ENCODE results near the gene HSPA12A.

DNA sequence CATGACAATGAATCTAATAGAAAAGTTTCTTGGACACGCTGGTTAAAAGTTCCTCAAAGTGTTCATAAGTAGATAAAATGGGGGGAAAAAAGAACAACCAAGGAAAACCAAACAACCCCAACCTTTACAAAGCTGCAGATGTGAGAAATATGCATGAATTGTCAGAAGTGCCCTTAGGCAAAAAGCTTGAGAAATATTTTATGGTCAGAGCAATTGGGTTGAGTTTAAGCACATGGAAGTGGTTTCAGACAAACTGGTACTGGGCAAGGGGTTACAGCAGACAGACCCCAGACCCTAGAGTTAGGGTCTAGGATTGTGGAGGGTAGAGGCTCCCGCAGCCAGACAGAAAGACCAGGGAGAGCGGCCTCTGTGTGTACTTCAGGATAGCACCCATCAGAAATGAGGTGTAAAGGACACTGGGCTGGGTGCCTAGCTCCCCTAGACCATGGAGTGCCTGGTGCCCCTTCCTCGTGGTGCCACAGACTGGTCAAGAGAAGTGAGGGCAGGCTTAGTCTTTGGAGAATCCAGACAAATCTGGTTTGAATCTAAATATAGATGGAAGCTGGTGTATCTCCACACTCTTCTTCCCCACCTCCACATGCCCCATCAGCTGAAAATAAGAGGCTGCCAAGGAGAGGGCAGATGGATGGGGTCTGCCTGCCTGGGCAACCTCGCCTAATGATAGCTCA lies 84.4 kb downstream of the HSPA12A start:
- TF ChIP-seq, protein P1, sequence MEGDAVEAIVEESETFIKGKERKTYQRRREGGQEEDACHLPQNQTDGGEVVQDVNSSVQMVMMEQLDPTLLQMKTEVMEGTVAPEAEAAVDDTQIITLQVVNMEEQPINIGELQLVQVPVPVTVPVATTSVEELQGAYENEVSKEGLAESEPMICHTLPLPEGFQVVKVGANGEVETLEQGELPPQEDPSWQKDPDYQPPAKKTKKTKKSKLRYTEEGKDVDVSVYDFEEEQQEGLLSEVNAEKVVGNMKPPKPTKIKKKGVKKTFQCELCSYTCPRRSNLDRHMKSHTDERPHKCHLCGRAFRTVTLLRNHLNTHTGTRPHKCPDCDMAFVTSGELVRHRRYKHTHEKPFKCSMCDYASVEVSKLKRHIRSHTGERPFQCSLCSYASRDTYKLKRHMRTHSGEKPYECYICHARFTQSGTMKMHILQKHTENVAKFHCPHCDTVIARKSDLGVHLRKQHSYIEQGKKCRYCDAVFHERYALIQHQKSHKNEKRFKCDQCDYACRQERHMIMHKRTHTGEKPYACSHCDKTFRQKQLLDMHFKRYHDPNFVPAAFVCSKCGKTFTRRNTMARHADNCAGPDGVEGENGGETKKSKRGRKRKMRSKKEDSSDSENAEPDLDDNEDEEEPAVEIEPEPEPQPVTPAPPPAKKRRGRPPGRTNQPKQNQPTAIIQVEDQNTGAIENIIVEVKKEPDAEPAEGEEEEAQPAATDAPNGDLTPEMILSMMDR (IDR thresholded peaks at IDR 0.05; ENCODE audit: low read depth, low read length, poor library complexity, severe bottlenecking), result no peak
- TF ChIP-seq EZH2phosphoT487 (IDR thresholded peaks at IDR 0.05; ENCODE audit: borderline replicate concordance, low read length), result no peak

All from DOHH2 (cell line).